GM19238 (cell line): ENCODE results near the gene GPSM1.

ENCODE experiments used
- DNase-seq: peaks from one replicate; pipeline ENCODE4 v3.0.0; 2011; ENCODE audit warnings: low spot score; ENCODE audit not compliant: insufficient read length

Gene GPSM1

GRCh38 chr9:136331556-136332481, 4.5 kb downstream of the GPSM1 start:
- no peak for DNase-seq

DNA sequence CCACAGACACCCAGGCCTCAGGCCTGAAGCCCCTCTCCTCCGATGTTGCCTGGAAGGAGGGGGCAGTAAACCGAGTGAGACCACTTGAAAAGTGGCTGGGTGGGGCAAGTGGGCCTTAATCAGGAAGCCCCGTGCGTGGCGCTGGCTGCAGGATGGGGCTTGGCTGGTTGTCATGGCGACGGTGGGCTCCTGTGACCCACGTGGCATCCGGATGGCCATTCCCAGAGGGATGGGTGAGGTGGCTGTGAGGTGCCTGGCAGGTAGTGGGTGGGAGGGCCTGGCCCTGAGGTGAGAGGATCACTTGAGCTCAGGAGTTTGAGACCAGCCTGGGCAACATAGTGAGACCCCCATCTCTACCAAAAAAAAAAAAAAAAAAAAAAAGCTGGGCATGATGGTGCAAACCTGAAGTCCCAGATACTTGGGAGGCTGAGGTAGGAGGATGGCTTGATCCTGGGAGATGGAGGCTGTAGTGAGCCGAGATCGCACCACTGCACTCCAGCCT, 5.2 kb downstream of the GPSM1 start:
- DNase-seq: no peak

GRCh38 chr9:136333045-136333444, 5.7 kb downstream of the GPSM1 start:
- no peak for DNase-seq

- no peak for DNase-seq
These were observed 6.1 kb downstream of the GPSM1 start for GRCh38 chr9:136333486-136333885.

DNA sequence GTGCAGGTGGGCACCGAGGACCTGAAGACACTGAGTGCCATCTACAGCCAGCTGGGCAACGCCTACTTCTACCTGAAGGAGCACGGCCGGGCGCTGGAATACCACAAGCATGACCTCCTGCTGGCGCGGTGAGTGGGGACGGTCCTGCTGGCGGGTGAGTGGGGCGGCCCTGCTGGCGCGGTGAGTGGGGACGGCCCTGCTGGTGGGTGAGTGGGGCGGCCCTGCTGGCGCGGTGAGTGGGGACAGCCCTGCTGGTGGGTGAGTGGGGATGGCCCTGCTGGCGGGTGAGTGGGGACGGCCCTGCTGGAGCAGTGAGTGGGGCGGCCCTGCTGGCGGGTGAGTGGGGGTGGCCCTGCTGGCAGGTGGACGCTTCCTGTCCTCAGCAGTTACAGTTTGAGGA, 7.2 kb downstream of the GPSM1 start:
- no peak for DNase-seq

DNA sequence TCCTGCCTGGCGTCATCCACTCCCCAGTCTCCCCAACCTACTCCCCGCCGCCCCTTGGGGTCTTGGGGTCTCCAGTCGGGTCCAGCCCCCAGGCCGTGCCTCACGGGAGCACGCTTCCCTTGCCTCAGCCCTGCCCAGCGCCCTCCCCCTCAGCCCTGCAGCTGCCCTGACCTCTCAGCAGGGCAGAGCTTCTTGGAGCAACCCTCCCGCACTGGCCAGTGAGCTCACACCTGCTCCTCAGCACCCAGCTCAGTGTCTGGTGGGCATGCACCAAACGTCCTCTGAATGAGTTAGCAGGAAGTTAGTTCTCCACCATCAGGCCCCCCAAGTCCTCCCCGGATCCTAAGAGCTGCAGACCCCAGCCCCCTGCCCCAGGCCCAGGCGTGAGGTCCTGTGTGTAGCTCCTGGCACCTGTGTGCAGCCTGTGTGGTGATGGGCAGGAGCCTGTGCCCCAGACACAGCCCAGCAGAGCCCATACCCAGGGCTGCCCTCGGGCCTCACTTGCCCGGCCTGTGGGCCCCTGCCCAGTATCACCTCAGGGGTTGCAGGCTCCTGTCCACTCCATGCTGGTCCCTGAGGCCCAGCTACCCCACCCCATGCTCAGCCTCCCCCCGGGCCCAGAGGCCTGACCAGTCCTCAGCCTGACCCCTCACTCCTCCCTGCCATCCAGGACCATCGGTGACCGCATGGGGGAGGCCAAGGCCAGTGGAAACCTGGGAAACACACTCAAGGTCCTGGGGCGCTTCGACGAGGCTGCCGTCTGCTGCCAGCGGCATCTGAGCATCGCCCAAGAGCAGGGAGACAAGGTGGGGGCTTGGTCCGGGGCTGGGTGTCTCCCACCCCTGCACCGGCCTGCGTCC, 8.2 kb downstream of the GPSM1 start:
- DNase-seq: no peak

GRCh38 chr9:136336156-136336870, 9.0 kb downstream of the GPSM1 start:
- DNase-seq: no peak

- no peak for DNase-seq
These were observed 9.5 kb downstream of the GPSM1 start for GRCh38 chr9:136336881-136337280.

DNA sequence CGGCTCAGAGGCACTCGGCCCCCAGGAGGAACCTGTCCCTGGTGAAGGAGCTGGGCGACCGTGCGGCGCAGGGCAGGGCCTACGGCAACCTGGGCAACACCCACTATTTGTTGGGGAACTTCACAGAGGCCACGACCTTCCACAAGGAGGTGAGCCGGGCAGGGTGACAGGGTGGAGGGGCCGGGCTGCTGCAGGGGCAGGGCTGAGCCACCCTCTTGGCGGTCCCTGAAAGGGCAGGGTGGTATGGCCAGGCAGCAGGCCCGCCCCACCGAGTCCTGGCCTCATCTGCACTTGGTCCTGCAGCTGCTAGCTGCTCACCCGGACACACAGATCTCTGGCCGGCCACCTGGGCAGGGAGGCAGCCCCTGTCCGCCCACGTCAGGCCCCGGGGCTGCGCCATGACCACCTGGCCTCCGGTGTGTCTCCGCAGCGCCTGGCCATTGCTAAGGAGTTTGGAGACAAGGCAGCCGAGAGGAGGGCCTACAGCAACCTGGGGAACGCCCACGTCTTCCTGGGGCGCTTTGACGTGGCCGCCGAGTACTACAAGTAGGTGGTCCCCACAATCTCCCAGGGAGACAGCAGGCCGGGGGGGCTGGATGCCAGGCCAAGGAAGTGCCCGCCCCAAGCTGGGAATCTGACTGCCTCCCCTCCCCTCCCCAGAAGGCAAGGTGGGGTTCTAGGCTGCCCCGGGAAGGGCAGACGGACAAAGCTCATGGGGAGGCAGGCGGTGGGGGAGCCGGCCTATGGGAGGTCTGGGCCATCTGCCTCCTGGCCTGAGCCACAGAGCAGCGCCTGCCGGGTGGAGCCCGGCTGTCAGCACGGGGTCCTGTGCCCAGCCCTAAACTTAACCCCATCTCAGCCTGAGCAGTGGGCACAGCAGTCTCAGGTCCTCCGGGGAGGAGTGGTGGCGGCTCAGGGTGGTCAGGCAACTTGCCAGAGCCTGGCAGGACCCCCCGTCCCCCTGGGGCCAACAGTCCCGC, 10.4 kb downstream of the GPSM1 start:
- no peak for DNase-seq

DNA sequence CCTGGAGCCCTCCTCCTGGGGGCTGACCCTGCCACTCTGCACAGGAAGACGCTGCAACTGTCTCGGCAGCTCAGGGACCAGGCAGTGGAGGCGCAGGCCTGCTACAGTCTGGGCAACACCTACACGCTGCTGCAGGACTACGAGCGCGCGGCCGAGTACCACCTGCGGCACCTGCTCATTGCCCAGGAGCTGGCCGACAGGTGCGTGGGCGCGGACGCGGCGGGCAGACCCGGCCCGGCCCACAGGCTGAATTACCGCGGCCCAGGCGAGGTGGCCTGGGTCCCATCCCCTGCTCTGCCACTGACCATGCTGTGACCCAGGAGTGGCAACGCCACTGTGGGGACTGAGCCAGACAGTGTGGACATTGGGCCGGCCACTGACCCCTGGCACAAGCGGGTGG, 11.2 kb downstream of the GPSM1 start:
- DNase-seq: no peak

DNA sequence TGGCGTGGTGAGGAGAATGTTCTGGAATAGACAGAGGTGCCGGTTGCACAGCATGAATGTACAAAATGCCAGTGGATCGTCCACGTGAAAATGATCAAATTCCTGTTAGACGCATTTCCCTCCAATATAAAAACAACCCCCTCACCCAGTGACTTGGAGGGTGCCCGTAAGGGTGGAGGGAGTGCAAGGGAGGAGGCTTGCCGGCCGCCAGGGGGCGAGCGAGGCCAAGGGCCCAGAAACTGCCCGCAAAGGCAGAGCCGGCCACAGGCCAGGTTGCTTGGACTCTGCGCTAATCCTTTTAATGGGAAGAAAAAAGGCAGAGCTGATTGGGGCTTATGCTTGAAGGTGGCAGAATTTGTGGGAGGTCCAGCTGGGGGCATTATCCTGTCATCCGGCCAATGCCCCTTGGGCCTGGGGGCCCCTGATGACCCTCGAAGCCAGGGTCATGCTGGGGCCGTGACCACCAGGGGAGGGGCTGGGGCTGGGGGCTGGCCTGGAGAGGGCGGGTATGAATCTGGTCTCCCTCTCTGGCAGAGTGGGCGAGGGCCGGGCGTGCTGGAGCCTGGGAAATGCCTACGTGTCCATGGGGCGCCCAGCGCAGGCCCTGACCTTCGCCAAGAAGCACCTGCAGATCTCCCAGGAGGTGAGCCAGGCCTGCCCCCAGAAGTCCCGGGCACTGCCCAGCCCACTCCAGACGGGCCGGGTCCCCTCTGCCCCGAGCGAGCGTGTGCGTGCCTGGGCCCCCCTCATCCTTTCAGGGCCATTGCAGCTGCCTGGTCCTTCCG, 12.0 kb downstream of the GPSM1 start:
- peak; percentile 63 for DNase-seq

- DNase-seq: no peak
These were observed 12.6 kb downstream of the GPSM1 start for GRCh38 chr9:136339958-136340310.

DNA sequence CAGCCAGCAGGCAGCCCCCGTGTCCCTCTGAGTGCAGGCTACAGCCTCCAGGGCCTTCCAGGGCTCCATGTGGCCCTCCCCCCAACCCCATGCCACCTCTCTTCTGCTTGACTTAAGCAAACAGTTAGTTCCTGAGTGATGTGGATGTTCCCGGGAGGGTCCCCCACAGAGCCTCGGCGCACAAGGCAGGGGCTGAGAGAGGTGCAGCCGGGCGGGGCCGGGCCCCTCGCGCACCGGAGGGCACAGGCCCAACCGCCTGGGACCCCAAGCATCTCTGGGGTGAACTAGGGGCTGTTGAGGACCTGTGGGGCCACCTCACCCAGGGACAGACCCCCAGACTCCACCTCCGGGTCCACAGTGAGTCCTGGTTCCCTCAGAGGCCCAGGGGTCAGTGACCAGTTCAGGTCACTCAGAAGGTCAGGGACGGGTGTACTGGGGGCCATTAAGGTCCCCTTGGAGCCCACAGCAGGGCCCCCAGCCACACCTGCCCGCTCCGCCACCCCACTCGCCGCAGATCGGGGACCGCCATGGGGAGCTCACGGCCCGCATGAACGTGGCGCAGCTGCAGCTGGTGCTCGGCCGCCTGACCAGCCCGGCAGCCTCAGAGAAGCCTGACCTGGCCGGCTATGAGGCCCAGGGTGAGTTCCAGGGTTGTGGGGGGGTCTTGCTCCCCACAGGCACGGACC, 13.2 kb downstream of the GPSM1 start:
- no peak for DNase-seq

- no peak for DNase-seq
These were observed 13.8 kb downstream of the GPSM1 start for GRCh38 chr9:136341042-136341655.

- no peak for DNase-seq
These were observed 14.4 kb downstream of the GPSM1 start for GRCh38 chr9:136341769-136342168.

DNA sequence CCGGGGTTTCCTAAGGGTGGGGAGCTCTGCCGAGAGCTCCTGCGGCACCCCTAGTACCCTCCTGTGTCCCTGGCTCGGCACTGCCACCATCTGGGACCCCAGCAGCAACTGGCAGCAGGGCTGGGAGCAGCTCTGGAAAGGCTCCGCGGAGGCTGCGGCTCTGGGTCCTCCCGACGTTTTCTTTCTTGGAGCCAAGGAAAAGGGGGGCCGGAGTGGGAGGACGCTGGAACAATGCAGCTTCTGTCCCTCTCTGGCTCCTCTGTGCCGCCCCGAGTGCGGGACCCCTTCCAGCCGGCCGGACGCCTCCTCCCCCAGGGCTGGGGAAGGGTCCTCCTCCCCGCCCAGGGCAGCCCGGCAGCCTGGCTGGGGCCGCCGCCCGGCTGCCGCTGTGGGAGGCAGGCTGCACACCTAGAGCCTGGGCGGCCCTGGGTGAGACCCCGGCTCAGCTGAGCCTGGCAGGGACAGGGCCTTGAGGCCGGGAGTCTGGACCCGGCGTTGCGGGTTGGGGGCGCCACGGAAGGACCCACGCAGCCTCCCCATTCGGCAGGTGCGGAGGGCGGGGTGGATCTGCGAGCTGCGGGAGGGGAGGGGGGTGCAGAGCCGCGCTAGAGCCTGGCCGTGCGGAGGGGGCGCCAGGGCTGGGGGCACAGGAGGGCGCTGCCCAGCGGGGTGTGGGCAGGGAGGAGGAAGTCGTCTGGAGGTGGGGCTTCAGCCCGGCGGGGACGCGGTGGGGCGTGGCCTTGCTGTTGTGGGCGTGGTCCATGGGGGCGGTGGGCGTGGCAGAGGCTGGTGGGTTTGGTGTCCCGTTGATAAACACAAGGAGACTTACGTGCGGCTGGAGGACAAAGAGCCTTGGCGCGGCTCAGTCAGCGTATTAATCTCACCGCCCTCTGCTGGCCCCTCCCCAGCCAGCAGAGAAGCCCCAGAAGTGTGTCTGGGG, 15.1 kb downstream of the GPSM1 start:
- DNase-seq: peak; percentile 59

- DNase-seq: no peak
These were observed 16.0 kb downstream of the GPSM1 start for GRCh38 chr9:136343121-136343883.
